ENCODE measurements around the gene DMC1. TPM values are rescaled to one million over a fixed set of nuclear protein-coding genes. Genes with fewer than 3 reads are reported as not detected.
"Not testable (repeated sequence)": the region's sequence is repeated elsewhere in the genome, so short reads cannot be mapped to it uniquely, and the experiment has no call there.

Gene DMC1, protein sequence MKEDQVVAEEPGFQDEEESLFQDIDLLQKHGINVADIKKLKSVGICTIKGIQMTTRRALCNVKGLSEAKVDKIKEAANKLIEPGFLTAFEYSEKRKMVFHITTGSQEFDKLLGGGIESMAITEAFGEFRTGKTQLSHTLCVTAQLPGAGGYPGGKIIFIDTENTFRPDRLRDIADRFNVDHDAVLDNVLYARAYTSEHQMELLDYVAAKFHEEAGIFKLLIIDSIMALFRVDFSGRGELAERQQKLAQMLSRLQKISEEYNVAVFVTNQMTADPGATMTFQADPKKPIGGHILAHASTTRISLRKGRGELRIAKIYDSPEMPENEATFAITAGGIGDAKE
- total RNA-seq (ENCODE audit: low replicate concordance): 20.0 and 22.8 TPM in 2 replicates

- Mint-ChIP-seq H3K4me1 (peaks cover 23% of the 10 kb centered on the region), H3K36me3 (no peaks in the 10 kb centered on the region), H3K9me3 (no peaks in the 10 kb centered on the region), H3K27ac (peak within 1 kb of the TSS; percentile 84), H3K4me3 (peak within 1 kb of the TSS; percentile 91), H3K27me3 (ENCODE audit: insufficient read depth, low read depth) (no peaks in the 10 kb centered on the region)
- H3K36me3 ChIP-seq: no peaks in the 10 kb centered on the region
- H3K27me3 ChIP-seq: peaks cover 11% of the 10 kb centered on the region
- peak within 1 kb of the TSS; percentile 90 for H3K4me2 ChIP-seq
- peak within 1 kb of the TSS; percentile 69 for H3K9ac ChIP-seq
- peak within 1 kb of the TSS; percentile 10 for H3K27ac ChIP-seq
- H3K4me3 ChIP-seq: peak within 1 kb of the TSS; percentile 62
- peaks cover 5% of the 10 kb centered on the region for H3K79me2 ChIP-seq (ENCODE audit: low read depth)
- no peaks in the 10 kb centered on the region for H3K9me3 ChIP-seq (ENCODE audit: low read depth)
- H4K20me1 ChIP-seq (ENCODE audit: low read depth): no peaks in the 10 kb centered on the region
- H3F3A ChIP-seq (ENCODE audit: low read depth): peaks cover 31% of the 10 kb centered on the region
- DNase-seq (ENCODE audit: low spot score): peak; percentile 99
- peak within 1 kb of the TSS; percentile 65 for H2AFZ ChIP-seq (replicated peaks)
- peaks cover 9% of the 10 kb centered on the region for H3K4me1 ChIP-seq
- TF ChIP-seq CTCF (IDR thresholded peaks at IDR 0.05): no peak
- TF ChIP-seq EZH2phosphoT487 (IDR thresholded peaks at IDR 0.05): no peak
- no peak for TF ChIP-seq EZH2 (IDR thresholded peaks at IDR 0.05)
These were observed at the start of gene DMC1 for GRCh38 chr22:38569972-38570778. Gene DMC1, minus strand, starts transcription at chr22:38570183. Its CDS starts 1,927 bp downstream, at chr22:38568256.

GRCh38 chr22:38618682-38619081, 48.7 kb upstream of the DMC1 start:
- peaks cover 3% of the 10 kb centered on the region for H3K9me3 Mint-ChIP-seq
- Histone ChIP-seq H3K9ac (no peak overlapping the region), H3K9me3 (ENCODE audit: low read depth) (no peaks in the 10 kb centered on the region), H2AFZ (replicated peaks) (no peak overlapping the region), H3K27me3 (no peaks in the 10 kb centered on the region), H3K4me1 (no peaks in the 10 kb centered on the region), H4K20me1 (ENCODE audit: low read depth) (no peaks in the 10 kb centered on the region), H3K79me2 (ENCODE audit: low read depth) (no peaks in the 10 kb centered on the region), H3K27ac (no peak overlapping the region), H3F3A (ENCODE audit: low read depth) (no peaks in the 10 kb centered on the region), H3K4me2 (no peak overlapping the region), H3K4me3 (no peak overlapping the region), H3K36me3 (peaks cover 2% of the 10 kb centered on the region)
- H3K27ac Mint-ChIP-seq: no peak overlapping the region
- peaks cover 45% of the 10 kb centered on the region for H3K36me3 Mint-ChIP-seq
- TF ChIP-seq EZH2 (IDR thresholded peaks at IDR 0.05) (no peak), CTCF (IDR thresholded peaks at IDR 0.05) (no peak), EZH2phosphoT487 (IDR thresholded peaks at IDR 0.05) (no peak)
- H3K4me1 Mint-ChIP-seq: no peaks in the 10 kb centered on the region
- H3K27me3 Mint-ChIP-seq (ENCODE audit: insufficient read depth, low read depth): peaks cover 5% of the 10 kb centered on the region
- H3K4me3 Mint-ChIP-seq: no peak overlapping the region
- no peak for DNase-seq (ENCODE audit: low spot score)

DNA sequence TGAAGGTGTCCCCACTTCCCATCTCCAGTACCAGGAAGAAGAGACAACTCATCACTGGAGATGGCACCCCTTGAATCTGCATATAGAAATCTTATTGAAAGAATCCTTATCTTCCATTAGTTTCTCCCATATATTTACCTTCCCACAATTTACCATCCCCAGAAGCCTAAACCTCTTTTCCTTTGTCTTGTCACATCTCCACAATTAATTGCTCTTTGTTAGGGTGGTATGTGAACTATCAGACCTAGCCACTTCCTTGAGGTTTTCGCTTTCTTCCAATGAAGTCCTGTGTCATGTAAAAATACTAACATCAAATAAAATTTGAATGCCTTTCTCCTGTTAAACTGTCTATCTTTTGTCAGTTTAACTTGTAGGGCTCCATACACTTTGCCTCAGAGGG, 48.3 kb upstream of the DMC1 start:
- H4K20me1 ChIP-seq (ENCODE audit: low read depth): no peaks in the 10 kb centered on the region
- H3F3A ChIP-seq (ENCODE audit: low read depth): no peaks in the 10 kb centered on the region
- no peak overlapping the region for H3K27ac ChIP-seq
- no peaks in the 10 kb centered on the region for H3K9me3 ChIP-seq (ENCODE audit: low read depth)
- no peak for DNase-seq (ENCODE audit: low spot score)
- Mint-ChIP-seq H3K9me3 (peaks cover 3% of the 10 kb centered on the region), H3K27ac (no peak overlapping the region), H3K36me3 (peaks cover 45% of the 10 kb centered on the region), H3K4me3 (no peak overlapping the region), H3K4me1 (no peaks in the 10 kb centered on the region), H3K27me3 (ENCODE audit: insufficient read depth, low read depth) (peaks cover 5% of the 10 kb centered on the region)
- no peak overlapping the region for H3K4me2 ChIP-seq
- H3K9ac ChIP-seq: no peak overlapping the region
- no peaks in the 10 kb centered on the region for H3K4me1 ChIP-seq
- H3K79me2 ChIP-seq (ENCODE audit: low read depth): no peaks in the 10 kb centered on the region
- TF ChIP-seq EZH2 (IDR thresholded peaks at IDR 0.05) (no peak), CTCF (IDR thresholded peaks at IDR 0.05) (no peak), EZH2phosphoT487 (IDR thresholded peaks at IDR 0.05) (no peak)
- H3K27me3 ChIP-seq: no peaks in the 10 kb centered on the region
- H3K4me3 ChIP-seq: no peak overlapping the region
- H3K36me3 ChIP-seq: peaks cover 2% of the 10 kb centered on the region
- H2AFZ ChIP-seq (replicated peaks): no peak overlapping the region

DNA sequence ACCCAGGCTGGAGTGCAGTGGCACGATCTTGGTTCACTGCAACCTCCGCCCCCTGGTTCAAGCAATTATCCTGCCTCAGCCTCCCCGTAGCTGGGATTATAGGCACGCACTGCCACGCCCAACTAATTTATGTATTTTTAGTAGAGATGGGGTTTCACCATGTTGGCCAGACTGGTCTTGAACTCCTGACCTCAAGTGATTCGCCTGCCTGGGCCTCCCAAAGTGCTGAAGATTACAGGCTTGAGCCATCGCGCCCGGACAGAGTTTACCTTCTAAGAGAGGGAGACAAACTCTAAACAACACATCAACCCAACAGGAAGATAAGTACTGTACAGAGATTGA, 45.1 kb upstream of the DMC1 start:
- not testable (repeated sequence) for H3K9me3 ChIP-seq (ENCODE audit: low read depth); H4K20me1 ChIP-seq (ENCODE audit: low read depth); H2AFZ ChIP-seq (replicated peaks); H3K27ac ChIP-seq; H3K79me2 ChIP-seq (ENCODE audit: low read depth); H3K36me3 ChIP-seq; H3K9ac ChIP-seq; H3K27me3 ChIP-seq; H3K4me1 ChIP-seq; H3K4me2 ChIP-seq; H3K27me3 Mint-ChIP-seq (ENCODE audit: insufficient read depth, low read depth); H3K27ac Mint-ChIP-seq; H3K4me1 Mint-ChIP-seq; DNase-seq (ENCODE audit: low spot score); H3K4me3 ChIP-seq; H3F3A ChIP-seq (ENCODE audit: low read depth); H3K9me3 Mint-ChIP-seq; H3K4me3 Mint-ChIP-seq
- peaks cover 54% of the 10 kb centered on the region for H3K36me3 Mint-ChIP-seq

All from neural progenitor cell (in vitro differentiated cells).